Measurements from ENCODE around the gene PABPN1.

DNA sequence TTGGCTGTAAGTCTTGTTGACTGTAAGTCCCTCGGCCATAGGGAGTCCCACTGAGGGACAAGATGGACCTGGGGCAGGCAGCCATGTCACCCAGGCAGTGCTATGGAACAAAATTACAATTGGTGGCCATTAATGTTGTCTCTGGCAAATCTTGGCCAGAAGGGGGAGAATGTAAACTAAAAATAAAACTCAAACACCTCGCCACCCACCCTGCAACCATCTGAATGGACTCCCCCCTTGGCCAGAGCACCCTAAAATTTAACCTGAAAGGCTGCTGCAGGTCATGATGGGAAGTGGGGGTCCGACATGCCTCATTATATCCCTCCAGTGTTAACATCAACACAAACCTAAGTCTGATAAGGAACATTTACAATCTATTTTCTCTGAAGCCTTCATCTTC is 23.2 kb downstream of the PABPN1 start:
- TF ChIP-seq GATA3 (IDR thresholded peaks at IDR 0.05; ENCODE audit: low read depth, low read length): no peak
- TF ChIP-seq GATA2 (IDR thresholded peaks at IDR 0.05; ENCODE audit: low read depth, low read length): no peak

Measured in SH-SY5Y (cell line).